T follicular helper cell (primary cell): ENCODE measurements around the gene PCDHB6.
A peak's percentile ranks its signal among the peaks of the same experiment; 100 is the strongest.
"Not testable (repeated sequence)": the region's sequence is repeated elsewhere in the genome, so short reads cannot be mapped to it uniquely, and the experiment has no call there.

ENCODE experiments used
- DNase-seq: peaks from one replicate; pipeline ENCODE4 v3.0.0-alpha.2; 2020; ENCODE audit warnings: low read depth

The PCDHB6 gene

DNA sequence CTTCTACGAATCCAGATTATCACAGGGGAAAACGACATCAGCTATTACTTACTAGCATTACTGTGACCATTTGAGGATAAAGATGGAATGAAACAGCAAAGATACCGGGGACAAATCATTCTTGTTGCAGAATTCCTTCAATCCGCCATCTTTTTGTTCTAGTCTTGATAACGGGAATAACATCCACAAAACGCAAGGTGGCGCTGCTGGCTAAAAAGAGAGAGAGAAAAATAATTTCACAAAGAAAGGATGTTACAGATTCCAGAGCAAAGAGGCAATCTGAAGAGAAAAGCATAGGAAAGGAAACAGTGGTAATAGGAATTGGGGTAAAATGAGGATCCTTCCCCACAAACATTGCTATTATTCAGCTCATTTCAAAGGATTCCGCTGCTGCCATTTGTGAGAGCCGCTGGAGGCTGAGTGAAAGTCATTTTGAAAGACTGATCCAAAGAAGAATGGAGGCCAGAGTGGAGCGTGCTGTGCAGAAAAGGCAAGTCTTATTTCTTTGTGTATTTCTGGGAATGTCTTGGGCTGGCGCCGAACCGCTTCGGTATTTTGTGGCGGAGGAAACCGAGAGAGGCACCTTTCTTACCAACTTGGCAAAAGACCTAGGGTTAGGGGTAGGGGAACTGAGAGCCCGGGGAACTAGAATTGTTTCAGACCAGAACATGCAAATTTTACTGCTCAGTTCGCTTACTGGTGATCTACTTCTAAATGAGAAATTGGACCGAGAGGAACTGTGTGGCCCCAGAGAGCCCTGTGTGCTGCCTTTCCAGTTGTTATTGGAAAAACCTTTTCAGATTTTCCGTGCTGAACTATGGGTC, 22.7 kb downstream of the PCDHB6 start, which contains the start of gene PCDHB7:
Gene PCDHB7 (plus strand): TSS at position 264 of the 824 bp plus-strand sequence. CDS start 192 bp downstream, at position 456.
- DNase-seq: no peak

GRCh38 chr5:141174291-141175104, 24.6 kb downstream of the PCDHB6 start:
- DNase-seq: not testable (repeated sequence)

- DNase-seq: no peak
These were observed 26.1 kb downstream of the PCDHB6 start for GRCh38 chr5:141175933-141176332.

GRCh38 chr5:141177577-141178191, 27.8 kb downstream of the PCDHB6 start, which contains the start of gene PCDHB8:
Gene PCDHB8, plus strand, starts transcription at chr5:141177790. Its CDS starts 245 bp downstream, at chr5:141178035.
- not testable (repeated sequence) for DNase-seq

- not testable (repeated sequence) for DNase-seq
These were observed 29.5 kb downstream of the PCDHB6 start for GRCh38 chr5:141179371-141179770.

- DNase-seq: not testable (repeated sequence)
These were observed 30.0 kb downstream of the PCDHB6 start for GRCh38 chr5:141179876-141180275.

DNA sequence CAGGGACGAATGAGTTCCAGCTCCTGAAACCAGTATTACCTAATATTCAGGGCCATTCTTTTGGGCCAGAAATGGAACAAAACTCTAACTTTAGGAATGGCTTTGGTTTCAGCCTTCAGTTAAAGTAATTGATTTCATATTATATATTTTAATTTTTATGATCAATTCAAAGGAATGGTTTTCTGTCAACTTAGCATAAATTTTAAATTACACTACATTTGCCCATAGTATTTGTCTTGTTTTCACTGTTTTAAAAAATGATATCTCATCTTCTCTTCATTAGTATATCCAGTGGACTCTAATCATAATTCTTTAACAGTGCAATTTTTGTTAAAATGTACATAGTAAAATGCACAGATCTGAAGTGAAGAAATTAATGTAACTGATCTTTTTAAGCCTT, 30.5 kb downstream of the PCDHB6 start:
- no peak for DNase-seq

GRCh38 chr5:141182248-141182647, 32.4 kb downstream of the PCDHB6 start, which contains the start of gene PCDHB16:
Gene PCDHB16, plus strand, starts transcription at chr5:141182387. Its CDS starts 173 bp downstream, at chr5:141182560.
- no peak for DNase-seq

- not testable (repeated sequence) for DNase-seq
These were observed 34.4 kb downstream of the PCDHB6 start for GRCh38 chr5:141184117-141184855.

- DNase-seq: peak; percentile 11
These were observed 37.1 kb downstream of the PCDHB6 start, which contains the start of gene PCDHB9 for GRCh38 chr5:141186897-141187512. Gene PCDHB9, plus strand, starts transcription at chr5:141187161. Its CDS starts 158 bp downstream, at chr5:141187319.

- not testable (repeated sequence) for DNase-seq
These were observed 38.8 kb downstream of the PCDHB6 start for GRCh38 chr5:141188682-141189081.

DNA sequence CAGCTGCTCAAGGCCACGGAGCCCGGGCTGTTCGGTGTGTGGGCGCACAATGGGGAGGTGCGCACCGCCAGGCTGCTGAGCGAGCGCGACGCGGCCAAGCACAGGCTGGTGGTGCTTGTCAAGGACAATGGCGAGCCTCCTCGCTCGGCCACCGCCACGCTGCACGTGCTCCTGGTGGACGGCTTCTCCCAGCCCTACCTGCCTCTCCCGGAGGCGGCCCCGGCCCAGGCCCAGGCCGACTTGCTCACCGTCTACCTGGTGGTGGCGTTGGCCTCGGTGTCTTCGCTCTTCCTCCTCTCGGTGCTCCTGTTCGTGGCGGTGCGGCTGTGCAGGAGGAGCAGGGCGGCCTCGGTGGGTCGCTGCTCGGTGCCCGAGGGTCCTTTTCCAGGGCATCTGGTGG, 39.3 kb downstream of the PCDHB6 start:
- not testable (repeated sequence) for DNase-seq

DNA sequence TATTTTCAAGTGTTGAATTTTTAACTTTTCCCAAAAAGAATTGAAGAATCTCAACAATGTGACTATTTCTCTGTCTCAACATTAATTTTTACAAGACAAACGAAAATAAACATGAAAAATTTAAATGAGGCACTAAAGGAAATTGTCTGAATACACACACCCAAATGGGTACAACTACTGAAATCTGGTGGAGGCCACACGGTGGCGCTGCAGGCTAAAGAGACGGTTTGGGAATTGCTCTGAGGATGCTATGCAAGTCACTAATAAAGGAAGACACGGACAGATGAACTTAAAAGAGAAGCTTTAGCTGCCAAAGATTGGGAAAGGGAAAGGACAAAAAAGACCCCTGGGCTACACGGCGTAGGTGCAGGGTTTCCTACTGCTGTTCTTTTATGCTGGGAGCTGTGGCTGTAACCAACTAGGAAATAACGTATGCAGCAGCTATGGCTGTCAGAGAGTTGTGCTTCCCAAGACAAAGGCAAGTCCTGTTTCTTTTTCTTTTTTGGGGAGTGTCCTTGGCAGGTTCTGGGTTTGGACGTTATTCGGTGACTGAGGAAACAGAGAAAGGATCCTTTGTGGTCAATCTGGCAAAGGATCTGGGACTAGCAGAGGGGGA, 42.4 kb downstream of the PCDHB6 start, which contains the start of gene PCDHB10:
Gene PCDHB10 (plus strand): TSS at position 244 of the 616 bp plus-strand sequence. CDS start 200 bp downstream, at position 444.
- no peak for DNase-seq

- DNase-seq: not testable (repeated sequence)
These were observed 44.5 kb downstream of the PCDHB6 start for GRCh38 chr5:141194332-141194731.

DNA sequence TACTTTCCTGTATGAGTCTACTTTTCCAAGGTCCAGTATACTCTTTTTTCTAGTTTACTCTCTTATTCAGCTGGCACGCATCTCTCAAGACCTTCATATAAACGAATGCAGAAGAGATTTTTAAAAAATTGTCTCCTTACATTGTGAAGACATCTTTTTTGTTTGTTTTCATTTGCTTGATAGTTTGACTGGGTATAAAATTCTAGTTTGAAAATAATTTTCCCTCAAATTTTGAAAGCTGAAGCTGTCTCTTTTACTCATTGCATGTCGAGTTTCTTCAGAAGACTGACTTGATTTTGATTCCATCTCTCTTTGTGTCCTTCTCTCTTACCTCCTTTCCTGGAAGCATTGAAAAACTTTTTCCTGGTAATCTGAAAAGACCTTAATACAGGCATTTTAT, 46.5 kb downstream of the PCDHB6 start:
- no peak for DNase-seq

- no peak for DNase-seq
These were observed 49.7 kb downstream of the PCDHB6 start, which contains the start of gene PCDHB11 for GRCh38 chr5:141199359-141200235. Gene PCDHB11, plus strand, starts transcription at chr5:141199627. Its CDS starts 148 bp downstream, at chr5:141199775.

- not testable (repeated sequence) for DNase-seq
These were observed 51.3 kb downstream of the PCDHB6 start for GRCh38 chr5:141201126-141201525.

- DNase-seq: not testable (repeated sequence)
These were observed 51.8 kb downstream of the PCDHB6 start for GRCh38 chr5:141201646-141202045.
